GM18868 (cell line): ENCODE data around the gene KISS1R.

Experiments
- ATAC-seq: cut with Tn5 transposase; IDR thresholded peaks from one replicate; pipeline ENCODE4 v1.9.1; 2021; ENCODE audit warnings: mild to moderate bottlenecking, moderate library complexity; ENCODE audit not compliant: unreplicated experiment

Gene KISS1R

DNA sequence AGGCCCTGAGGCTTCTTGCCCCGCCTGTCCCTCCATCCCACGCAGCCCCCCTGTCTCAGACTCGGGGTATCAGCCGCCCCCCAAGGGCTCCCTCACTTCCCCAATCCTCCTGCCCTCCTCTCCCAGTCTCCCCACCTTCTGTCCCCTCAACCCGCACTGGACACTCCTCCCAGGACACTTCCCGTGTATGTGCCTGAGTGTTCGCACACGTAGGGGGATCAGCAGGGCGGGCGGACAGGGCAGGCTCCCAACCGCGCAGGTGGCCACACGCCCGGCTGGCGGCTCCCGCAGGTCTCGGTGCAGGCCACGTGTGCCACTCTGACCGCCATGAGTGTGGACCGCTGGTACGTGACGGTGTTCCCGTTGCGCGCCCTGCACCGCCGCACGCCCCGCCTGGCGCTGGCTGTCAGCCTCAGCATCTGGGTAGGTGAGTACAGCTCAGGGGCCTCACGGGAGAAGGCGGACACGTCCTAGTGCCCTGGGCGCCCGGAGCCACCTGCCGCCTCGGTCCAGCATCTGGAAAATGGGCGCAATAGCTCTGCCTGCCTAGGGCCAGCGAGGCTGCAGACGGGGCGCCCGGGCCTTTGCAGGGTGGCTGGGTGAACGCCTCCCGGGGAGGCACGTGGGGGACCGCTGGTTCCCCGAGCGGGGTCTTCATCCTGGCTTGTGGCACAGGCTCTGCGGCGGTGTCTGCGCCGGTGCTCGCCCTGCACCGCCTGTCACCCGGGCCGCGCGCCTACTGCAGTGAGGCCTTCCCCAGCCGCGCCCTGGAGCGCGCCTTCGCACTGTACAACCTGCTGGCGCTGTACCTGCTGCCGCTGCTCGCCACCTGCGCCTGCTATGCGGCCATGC, 2.3 kb downstream of the KISS1R start:
- ATAC-seq = no peak

DNA sequence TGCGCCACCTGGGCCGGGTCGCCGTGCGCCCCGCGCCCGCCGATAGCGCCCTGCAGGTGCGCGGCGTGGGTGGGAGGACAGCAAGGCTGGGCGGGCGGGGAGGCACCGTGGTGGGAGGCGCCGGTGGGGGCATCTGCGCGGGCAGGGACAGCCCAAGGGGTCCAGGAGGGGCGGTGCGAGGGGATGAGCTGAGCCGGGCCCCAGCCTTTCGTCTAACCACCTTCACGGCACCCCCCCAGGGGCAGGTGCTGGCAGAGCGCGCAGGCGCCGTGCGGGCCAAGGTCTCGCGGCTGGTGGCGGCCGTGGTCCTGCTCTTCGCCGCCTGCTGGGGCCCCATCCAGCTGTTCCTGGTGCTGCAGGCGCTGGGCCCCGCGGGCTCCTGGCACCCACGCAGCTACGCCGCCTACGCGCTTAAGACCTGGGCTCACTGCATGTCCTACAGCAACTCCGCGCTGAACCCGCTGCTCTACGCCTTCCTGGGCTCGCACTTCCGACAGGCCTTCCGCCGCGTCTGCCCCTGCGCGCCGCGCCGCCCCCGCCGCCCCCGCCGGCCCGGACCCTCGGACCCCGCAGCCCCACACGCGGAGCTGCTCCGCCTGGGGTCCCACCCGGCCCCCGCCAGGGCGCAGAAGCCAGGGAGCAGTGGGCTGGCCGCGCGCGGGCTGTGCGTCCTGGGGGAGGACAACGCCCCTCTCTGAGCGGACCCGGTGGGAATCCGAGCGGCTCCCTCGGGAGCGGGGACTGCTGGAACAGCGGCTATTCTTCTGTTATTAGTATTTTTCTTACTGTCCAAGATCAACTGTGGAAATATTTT, 3.1 kb downstream of the KISS1R start:
- ATAC-seq = no peak

DNA sequence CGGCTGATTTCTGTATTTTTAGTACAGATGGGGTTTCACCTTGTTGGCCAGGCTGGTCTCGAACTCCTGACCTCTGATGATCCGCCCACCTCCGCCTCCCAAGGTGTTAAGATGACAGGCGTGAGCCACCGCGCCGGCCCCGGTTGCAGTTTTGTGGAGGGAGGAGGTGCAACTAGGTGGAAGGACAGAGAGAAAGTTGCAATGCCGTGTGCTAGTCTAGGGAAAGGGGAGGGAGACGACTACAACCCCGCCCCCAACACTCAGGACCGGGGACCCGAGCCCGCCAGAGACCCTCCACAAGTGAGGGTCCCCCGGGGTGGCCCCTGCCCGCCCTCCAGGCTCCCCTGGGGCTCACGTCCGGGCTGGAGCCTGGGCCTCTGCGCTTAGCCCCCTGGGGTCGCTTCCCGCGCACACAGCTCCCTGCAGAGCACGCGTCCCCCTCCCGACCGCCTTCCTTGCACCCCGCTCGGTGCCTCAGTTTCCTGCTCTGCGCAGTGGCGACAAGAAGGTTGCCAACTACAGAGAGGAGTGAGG, 7.5 kb downstream of the KISS1R start:
- ATAC-seq = no peak

DNA sequence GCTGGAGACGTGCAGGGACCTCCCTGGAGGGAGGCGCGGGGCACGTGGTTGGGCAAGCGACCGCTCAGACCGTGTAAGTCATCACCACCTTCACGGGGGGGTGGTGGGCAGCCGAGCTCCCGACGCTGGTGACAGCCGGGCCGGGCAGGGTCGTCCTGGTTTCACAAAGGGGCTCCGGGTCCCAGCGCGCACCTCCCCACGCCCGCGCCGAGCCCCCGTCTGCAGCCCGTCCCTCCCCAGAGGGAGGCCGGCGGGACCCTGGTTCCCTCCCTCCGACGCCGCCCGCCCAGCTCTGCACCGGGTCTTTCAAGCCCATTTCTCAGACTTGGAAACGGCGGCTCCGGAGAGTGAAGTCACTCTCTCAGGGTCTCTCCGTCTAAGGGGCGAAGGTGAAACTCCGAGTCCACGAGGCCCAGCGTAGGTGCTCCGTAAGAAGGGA, 8.0 kb downstream of the KISS1R start:
- ATAC-seq = peak; percentile 41

DNA sequence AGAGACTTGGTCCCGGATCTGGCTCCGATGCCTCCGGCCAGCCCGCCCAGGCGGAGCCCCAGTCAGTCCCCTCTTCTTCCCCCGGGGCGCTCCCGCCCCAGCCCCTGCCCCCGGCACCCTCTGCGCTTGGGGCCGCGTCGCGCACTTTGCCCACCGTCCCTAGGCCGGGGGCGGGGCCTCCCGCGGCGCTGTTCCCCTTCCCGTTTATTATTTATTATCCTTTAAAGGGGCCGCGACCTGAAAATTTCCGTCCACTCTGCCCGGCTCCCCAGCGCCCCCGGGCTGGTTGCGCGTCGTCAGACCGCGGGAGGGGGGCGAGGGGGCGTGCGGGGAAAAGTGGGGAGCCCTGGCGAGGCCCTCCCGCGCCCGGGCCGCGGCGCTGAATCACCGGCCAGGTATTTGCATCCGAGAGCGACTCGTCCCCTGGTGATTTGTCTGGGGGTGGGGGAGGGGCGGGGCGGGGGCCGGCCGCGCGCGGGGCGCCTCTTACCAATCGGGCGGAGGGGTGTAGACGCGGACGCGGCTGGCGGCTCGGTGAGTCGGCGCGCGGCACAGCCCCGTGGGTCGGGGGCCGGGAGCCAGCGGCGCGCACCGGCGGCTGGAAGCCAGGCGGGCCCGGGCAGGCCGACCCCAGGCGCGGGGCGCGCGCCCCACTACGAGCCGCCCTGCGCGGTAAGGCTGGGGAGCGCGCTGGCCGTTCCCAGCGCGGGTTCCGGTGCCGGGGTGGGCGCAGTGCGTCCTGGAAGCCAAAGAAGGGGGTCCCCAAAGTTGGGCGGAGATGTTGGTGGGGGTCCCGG, 8.6 kb downstream of the KISS1R start, which contains the start of gene ARID3A:
Gene ARID3A, plus strand, starts transcription at position 510 of the 797 bp plus-strand sequence. CDS start 3,494 bp downstream, outside the sequence.
- peak; percentile 49 for ATAC-seq

DNA sequence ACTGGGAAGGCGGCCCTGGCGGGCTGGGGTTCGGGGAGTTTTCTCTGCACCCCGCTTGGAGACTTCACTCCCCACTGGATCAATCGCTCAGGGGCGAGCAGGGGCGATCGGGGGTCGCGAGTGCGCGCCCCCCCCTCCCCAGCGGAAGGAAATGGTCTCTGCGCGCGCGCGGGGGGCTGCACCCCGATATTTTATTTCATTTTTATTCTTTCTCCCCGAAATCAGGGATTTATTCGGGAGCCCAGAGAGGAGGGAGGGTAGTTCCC, 9.1 kb downstream of the KISS1R start:
- ATAC-seq = no peak

DNA sequence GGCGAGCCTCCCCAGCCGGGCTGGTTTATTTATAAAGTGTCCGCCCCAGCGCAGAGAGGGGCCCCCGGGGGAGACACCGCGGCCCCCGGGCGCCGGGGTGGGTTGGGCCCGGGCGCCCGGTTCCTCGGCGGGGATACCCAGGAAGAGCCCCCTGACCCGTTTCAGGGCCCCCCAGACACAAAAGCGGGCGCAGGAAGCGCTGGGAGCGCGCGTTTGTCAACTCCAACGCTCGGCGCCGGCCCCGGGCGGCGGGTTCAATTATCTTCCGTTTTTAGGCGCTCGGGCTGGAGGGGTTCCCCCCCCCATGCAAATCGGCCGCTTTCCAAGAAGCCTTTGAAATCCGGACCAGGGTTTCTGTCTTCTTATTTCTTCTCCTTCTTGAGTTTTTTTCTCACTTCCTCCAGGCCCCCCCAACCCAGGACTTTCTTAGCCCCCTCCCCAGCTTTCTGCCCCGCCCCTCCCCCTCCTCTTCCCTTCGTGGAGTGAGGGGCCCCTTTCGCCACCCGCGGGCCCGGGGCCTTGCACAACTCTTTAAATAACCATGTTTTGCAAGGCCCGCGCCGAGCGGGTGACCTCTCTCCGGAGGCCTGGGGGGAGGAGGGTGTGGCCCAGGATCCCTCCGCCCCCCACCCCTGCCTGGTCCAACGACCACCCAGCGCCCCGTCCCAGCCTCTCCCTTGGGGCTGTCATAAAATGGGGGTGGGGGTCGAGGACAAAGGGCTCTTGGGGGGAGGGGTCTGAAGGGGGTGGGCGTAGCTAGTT, 9.6 kb downstream of the KISS1R start:
- no peak for ATAC-seq

DNA sequence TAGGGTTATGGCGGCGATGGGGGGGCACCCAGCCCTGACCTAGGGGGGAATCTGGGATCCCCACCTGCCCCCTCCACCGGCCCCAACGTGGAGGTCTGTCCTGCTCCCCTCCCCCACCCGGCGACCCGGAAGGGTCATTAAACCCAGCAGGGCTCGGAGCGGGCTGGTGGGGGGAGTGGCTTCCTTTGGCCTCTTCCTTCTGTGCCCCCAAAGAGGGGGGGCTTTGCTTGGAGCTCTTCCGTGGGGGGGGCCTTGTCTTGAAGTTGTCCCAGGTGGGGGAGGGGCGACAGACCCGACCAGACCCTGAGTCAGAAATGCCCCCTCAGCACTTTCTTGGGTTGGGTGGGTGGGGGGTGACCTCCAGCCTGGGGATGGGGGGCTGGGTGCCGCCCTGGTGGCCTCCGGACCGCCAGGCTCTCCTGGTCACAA, 10.2 kb downstream of the KISS1R start:
- no peak for ATAC-seq

DNA sequence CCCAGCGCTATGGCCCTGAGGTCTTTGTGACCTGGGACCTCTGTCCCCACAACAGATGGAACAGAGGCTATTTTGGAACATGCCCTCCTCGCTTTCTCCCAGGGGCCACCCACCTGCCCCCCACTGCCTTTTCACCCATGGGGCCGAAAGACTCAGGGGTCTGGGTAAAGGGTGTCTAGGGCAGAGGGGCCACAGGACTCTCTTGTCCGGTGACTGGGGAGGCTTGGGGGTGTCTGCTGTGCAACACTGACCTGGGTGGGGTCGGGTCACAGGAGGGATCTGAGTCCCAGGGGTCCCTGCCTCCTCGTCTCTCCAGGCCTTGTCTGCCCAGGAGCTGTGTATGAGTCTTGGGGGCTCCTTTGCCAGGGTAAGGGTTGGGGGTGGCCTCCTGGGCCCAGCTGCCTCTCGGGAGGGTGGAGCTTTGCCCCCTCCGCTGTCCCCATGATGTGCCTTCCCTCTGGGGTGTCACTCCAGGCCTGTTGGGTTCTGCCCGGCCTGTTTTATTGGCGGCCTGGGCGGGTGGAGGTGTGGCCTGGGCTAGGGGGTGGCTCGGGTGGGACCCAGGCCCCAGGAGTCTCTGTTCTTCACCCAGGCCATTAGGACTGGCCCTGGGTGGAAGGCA, 10.8 kb downstream of the KISS1R start:
- ATAC-seq = no peak

DNA sequence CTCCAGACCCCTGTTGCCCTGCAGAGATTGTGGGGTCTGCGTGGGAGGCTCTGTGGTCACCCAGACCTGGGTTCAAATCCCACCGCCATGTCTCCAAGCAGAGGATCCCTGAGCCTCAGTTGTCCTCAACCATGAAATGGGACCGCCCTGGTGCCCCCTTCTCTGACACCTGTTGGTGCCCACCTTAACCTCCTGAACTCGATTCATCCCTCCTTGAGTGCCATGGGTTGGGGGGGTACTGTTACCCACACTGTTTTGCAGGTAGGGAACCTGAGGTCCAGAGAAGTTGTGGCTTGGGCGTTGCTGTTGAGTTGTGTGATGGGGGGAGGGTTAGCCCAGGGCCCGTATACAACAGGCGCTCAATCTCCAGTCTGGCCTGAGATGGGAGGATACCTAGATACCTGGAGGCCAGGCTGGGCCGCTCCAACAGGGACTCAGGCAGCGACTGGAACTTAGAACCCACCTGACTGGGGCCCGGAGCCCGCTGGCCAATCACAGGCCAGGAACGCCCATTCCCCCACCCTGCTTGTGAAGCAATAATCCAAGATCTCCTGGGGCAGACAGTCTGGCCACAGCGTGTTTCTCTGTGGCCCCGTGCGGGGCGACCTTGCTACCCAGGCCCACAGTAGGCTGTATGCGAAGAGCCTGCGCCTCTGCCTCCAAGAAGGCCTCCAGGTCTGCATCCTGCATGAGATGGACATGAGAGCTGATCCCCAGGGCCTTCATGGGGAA, 11.5 kb downstream of the KISS1R start:
- no peak for ATAC-seq

DNA sequence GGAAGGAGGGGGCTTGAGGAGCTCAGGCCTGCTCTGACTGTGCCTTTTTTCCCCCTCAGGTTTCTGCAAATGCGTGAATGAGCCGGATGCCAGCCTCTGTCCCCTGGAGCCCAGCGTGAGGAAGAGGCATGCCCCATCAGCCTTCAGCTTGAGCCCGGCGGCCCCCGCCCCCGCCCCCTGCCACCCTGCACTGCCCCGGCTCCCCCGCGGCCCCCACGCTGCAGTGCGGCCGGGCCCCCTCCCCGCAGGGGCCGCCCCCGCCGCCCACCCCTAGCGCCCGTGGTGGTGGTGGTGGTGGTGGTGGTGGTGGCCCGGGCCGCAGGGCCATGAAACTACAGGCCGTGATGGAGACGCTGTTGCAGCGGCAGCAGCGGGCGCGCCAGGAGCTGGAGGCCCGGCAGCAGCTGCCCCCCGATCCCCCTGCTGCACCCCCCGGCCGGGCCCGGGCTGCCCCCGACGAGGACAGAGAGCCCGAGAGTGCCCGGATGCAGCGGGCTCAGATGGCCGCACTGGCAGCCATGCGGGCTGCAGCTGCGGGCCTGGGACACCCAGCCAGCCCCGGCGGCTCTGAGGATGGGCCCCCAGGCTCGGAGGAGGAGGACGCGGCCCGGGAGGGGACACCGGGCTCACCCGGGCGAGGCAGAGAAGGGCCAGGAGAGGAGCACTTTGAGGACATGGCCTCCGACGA, 12.2 kb downstream of the KISS1R start:
- no peak for ATAC-seq

DNA sequence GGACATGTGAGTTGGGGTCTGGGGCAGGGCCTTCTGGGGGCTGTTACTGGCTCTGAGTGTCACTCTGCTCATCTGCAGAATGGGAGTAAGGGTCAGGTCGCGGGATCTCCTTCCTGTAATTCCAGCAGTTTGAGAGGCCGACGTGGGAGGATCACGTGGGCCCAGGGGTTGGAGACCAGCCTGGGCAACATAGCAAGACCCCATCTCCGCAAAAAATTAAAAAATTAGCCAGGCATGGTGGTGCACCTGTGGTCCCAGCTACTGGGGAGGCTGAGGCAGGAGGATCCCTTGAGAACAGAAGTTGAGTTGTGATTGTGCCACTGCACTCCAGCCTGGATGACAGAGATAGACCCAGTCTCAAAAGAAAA, 12.7 kb downstream of the KISS1R start:
- no peak for ATAC-seq

DNA sequence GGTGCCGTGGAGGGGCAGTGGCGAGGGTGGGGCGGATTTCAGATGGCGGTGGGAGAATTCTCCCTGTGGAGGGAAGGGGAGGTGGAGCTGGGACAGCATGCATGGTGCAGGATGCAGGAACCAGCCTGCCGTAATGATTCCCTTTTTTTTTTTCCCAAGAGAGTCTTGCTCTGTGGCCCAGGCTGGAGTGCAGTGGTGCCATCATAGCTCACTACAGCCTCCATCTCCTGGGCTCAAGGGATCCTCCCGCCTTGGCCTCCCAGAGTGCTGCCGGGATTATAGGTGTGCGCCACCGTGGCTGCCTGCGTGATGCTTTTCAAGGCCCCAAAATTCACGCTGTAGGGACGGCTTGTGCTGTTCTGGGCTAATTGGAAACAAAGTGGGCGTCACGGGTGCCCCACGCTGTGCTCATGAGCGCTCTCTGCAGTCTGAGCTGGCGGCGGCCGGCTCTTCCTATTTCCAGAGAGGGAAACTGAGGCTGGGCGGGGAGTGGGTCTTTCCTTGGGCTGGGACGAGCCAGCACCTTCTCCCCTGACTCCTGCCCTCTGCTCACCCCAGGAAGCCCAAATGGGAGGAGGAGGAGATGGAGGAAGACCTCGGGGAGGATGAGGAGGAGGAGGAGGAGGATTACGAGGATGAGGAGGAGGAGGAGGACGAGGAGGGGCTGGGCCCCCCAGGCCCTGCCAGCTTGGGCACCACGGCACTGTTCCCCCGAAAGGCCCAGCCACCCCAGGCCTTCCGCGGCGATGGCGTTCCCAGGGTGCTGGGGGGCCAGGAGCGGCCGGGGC, 14.9 kb downstream of the KISS1R start:
- no peak for ATAC-seq

DNA sequence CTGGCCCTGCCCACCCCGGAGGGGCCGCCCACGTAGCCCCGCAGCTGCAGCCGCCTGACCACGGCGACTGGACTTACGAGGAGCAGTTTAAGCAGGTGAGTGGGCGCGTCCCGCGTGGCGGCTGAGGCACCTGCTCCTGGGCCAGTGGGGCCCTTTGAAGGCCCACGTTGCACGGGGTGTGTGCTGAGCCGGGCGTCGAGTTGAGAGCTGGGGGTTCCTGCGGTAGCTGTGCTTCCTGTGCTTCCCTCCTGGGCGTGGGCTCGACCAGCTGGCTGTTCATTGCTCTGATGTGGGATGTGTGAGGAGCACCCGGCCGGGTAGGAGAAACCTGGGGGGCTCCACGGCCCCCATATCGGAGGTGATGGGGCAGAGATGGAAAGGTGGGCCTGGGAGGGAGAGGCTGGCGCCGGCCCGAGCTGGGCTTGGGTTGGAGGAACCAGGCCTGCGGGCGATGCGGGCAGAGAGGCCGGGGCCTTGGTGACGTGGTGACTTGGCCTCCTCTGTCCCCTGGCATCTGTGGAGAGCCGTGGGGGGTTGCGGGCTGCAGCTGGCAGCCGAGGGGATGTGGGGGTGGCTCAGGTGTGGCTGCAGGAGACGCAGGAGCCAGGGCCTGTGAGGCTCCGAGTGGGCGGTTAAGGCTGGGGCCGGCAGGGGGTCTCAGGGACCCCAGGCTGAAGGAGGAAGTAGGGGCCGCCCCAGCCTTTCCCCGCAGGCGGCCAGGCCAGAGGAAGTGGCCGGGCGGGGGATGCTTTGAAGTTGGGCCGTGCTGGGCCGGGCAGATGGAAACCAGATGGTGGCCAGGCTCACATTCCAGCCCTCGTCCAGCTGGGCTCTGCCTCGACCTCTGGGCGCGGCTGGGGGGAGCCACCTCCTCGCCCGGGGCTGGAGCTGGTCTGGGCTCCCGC, 15.8 kb downstream of the KISS1R start:
- ATAC-seq = no peak

DNA sequence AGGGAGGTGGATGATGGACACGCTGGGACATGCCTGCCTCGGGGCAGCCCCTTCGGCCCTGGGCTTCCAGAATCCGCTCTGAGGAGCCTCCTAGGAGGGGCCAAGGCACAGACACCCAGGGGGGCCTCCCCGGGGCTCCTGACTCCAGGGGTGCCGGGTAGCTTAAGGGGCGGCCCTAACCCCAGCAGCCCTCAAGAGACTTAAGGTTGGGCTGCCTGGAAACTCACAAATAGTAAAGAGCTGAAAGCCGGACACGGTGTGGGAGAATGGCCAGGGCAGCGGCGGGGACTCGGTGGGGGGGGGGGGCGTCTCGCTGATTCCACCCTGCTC, 16.4 kb downstream of the KISS1R start:
- no peak for ATAC-seq

DNA sequence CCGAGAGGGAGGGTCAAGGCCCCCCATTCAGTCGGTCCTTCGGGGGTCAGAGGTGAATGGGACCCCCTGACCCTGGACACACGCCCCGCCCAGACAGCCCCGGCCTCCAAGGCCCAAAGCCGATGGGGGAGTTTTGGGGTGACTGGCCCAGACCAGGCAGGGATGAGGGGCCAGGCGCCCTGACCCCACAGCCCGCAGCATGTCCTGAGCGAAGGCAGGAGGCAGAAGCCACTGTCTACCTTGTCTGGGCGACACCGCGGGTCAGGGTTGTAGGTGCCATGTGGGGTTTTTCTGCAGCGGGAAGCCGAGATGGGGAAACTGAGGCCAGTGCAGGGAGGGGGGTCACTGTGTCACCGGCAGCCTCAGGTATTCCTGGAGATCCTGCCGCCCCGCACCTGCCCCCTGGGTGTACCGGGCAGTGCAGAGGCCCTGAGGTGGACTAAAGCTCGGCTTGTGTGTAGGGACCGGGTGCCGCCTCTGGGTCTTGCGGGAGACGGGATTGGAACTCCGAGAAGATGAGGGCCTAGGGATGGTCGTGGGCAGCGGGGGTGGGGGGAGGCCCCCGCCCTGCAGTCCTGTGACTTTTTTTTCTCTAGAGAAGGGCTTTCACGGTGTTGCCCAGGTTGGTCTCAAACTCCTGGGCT, 17.2 kb downstream of the KISS1R start:
- no peak for ATAC-seq
